SK-MEL-5 (cell line): ENCODE results near the gene TGM6. TPM values are rescaled to one million over a fixed set of nuclear protein-coding genes. Genes with fewer than 3 reads are reported as not detected.
"Not testable (repeated sequence)": the region's sequence is repeated elsewhere in the genome, so short reads cannot be mapped to it uniquely, and the experiment has no call there.

Experiments
- DNase-seq: peaks from one replicate; pipeline ENCODE4 v3.0.0-alpha.2; 2016; ENCODE audit warnings: low read depth, low spot score
- in situ Hi-C: cut with HindIII; loops from 2 replicates; pipeline ENCODE4 v1.10.0; 2016; ENCODE audit warnings: low sequenced_read_pairs, high pct_unique_total_duplicates, low pct_unique_long_range_greater_than_20kb
- total RNA-seq: library from RNA; depleted of rRNA; stranded (reverse); fragments of >200 nt; shearing (Covaris generic); gene quantifications from 2 replicates; pipeline ENCODE4 v1.2.3, GENCODE V29; 2014

The TGM6 gene
- total RNA-seq, 1 experiment from 2014 or later: not detected

DNA sequence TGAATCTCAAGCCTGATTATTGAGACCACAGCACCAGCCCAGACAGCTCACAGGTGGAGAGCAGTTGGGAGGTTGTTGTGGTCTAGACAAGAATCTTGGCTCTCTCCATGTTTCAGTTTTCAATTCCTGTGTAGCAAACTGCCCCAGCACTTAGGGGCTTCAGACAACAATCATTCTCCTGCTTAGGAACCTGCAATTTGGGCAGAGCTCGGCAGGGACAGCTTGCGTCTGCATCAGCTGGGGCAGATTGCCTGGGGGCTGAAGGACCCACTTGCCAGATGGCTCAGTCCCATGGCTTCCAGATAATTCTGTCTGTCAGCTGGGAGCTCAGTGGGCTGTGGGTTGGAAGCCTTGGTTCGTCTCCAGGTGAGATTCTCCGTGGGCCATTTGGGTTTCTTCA is 6.9 kb downstream of the TGM6 start:
- DNase-seq: no peak
- in situ Hi-C loops: no loop called here

DNA sequence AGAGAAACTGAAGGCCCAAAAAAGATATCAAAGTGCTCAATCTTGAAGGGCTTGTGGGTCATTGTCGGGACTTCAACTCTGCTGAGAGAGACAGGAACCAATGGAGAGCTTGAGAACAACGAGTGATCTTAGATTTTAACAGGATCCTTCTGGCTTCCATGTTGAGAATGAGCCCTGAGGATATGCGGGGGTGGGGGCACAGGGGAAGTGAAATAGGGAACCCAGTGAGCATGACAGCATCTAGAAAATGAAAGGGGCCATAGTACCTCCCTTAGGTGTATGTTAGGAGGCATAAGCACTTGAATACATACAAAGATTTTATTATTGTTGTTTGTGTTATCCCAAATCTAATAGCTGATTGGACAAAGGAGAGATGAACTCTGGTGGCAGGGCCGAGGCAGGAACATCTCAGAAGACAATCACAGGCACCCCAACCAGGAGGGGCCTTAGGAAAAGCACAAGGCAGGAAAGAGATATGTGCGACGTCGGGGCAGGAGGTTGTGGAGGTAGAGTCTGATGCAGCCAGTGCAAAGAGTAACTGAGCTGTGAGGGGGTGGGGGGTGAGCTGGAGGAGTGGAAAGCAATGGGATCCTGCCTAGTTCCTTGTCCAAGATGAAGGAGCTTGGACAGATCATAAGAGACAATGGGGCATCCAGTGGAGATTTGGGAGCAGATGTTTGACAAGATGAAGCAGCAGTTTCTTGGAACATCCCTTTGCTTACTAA is 10.4 kb downstream of the TGM6 start:
- in situ Hi-C loops: no loop called here
- no peak for DNase-seq

GRCh38 chr20:2394411-2395055 is 13.8 kb downstream of the TGM6 start:
- in situ Hi-C loops: no loop called here

GRCh38 chr20:2395136-2395535 is 14.4 kb downstream of the TGM6 start:
- in situ Hi-C loops: no loop called here
- DNase-seq: no peak

More at GRCh38 chr20:2394411-2395055, 13.8 kb downstream of the TGM6 start:
- no peak for DNase-seq

- DNase-seq: no peak
- in situ Hi-C loops: no loop called here
These were observed 15.6 kb downstream of the TGM6 start for GRCh38 chr20:2396241-2396814.

DNA sequence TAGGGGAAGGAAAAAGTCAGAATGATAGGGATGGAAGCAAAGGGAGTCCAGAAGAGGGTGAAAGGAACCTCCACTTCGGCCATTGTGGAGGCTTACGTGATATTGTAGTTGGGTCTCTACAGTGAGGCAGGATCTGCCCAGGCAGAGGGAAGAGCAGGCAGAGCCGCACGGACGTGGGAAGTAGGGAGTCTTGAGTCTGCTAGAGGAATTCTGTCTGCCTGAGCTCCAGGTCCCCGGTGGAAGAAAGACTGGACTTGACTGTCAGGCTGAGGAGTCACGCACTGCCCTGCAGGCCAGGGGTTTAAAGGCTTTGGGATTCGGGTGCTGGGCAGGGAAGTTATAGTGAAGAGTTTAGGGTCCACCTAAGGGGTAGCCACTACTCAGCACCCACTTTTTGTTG is 16.4 kb downstream of the TGM6 start:
- in situ Hi-C loops: no loop called here

GRCh38 chr20:2397595-2398145 is 17.0 kb downstream of the TGM6 start:
- in situ Hi-C loops: no loop called here
- no peak for DNase-seq

More for the DNA sequence above, 16.4 kb downstream of the TGM6 start:
- DNase-seq: no peak

DNA sequence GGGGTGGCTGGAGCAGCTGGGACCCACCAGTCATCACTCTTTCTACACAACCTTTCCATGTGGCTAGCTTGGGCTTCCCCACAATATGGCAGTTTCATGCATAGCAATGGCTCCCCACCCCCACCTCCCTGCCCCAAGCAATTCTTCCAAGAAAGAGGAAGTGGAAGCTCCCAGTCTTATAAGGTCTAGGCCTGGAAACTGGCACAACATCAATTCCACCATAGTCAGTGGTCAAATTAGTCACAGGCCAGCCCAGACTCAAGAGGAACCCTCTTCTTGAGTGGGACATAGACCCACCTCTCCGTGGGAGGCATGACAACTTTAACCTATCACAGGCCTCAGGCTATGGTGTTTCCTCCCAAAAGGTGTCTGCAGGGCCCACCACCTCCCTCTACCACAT is 17.7 kb downstream of the TGM6 start:
- DNase-seq: no peak
- in situ Hi-C loops: no loop called here

DNA sequence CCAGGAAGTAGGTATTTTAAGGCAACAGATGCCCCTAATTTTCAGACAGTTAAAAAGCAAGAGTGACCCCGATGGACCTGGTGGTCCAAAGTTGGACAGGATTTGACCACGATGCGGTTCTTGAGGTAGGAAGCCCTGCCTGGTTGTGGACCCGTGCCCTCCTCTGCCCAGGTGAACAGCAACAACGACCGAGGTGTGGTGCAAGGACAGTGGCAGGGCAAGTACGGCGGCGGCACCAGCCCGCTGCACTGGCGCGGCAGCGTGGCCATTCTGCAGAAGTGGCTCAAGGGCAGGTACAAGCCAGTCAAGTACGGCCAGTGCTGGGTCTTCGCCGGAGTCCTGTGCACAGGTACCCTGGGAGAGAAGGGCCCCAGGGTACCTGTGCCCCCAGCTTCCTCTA is 18.7 kb downstream of the TGM6 start:
- no peak for DNase-seq
- in situ Hi-C loops: no loop called here

GRCh38 chr20:2400290-2400689 is 19.6 kb downstream of the TGM6 start:
- in situ Hi-C loops: no loop called here
- DNase-seq: no peak

GRCh38 chr20:2401527-2401926 is 20.8 kb downstream of the TGM6 start:
- in situ Hi-C loops: no loop called here
- no peak for DNase-seq

DNA sequence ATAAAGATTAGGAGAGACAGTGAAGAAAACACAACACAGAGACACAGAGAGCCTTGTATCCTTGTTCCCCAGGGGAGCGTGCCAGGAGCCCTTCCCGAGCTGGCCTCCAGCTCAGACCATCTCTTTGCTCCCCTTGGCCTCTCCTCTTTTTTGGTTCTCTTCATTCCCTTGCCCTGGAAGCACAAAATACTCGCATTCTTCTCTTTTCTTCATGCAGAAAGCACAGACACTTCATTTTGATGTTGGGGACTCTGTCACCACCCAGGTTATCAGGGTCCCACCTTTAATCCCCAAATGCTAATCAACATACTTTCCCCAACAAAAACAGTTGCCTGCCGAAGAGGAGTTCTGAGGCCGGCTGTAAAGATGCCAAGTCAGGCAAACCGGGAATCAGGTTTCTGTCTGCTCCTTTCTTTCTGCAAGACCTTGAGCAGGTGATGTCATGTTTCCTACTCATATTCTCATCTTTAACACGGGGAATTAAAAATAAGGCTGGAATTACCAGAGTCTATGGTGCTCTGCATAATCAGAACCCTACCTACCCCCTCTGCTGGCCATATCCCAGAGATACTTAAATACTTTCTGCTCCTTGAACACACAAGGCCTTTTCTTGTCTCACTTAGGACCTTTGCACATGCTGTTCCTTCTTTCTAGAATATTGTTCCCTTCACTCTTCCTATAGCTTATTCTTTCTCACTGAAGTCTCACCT is 21.7 kb downstream of the TGM6 start:
- in situ Hi-C loops: no loop called here
- peak; percentile 67 for DNase-seq

- in situ Hi-C loops: no loop called here
- no peak for DNase-seq
These were observed 22.8 kb downstream of the TGM6 start for GRCh38 chr20:2403291-2404052.

DNA sequence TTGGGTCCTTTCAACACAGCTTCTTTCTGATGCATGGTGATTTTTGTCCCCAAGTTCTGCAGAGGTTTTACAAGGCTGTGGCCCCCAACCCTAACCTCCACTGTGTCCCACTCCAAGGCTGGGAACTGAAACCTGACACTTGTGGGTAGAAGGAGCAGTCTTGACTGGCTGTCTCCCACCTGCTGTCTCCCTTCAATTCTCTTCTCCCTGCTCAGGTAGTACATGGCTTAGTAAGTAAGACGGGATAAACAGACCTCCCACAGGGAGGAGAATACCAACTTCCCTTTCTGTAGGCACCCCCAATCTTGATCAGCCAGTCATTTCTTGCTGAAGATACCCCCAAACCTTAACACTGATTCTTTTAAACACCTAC is 25.0 kb downstream of the TGM6 start:
- in situ Hi-C loops: no loop called here
- DNase-seq: no peak

- in situ Hi-C loops, DNase-seq: not testable (repeated sequence)
These were observed 26.7 kb downstream of the TGM6 start for GRCh38 chr20:2407355-2407754.

DNA sequence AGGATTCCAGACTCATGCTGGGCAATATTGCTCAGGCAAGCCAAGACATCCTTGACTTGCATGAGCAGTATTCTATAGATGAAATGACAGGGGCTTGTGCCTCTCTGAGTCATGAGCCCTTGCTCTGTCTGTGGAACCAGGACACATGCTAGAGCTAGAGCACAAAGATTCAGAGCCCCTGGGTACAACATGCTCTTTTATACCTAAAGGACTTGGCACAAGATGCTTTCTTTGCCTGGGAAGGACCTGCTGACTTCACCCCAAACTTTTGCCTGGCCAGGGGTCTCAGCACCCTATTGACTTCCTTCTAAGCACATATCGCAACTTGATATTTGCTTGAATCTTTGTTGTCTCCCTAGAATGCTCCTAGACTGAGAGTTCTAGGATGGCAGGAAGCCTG is 27.4 kb downstream of the TGM6 start:
- in situ Hi-C loops: no loop called here

GRCh38 chr20:2416541-2417212 is 36.0 kb downstream of the TGM6 start:
- DNase-seq: no peak
- in situ Hi-C loops: no loop called here

More for the DNA sequence above, 27.4 kb downstream of the TGM6 start:
- DNase-seq: no peak
